ENCODE results near the gene OR56A1.

The OR56A1 gene

GRCh38 chr11:6006846-6007245 lies 23.7 kb downstream of the OR56A1 start, which contains the start of gene OR56A4:
TSS of gene OR56A4 (minus strand) at chr11:6006946. CDS start at chr11:6002992, 3,954 bp downstream.
- H3K9me2 ChIP-seq (replicated peaks; ENCODE audit: low read depth, low read length), result no peaks in the 10 kb centered on the region
- H2AFZ ChIP-seq (ENCODE audit: low read length), result no peak within 1 kb of the TSS
- no peaks in the 10 kb centered on the region for H4K20me1 ChIP-seq (ENCODE audit: insufficient read depth, low read length, poor library complexity, severe bottlenecking)
- H3K4me2 ChIP-seq (ENCODE audit: low read depth, low read length, poor library complexity, severe bottlenecking), result no peak within 1 kb of the TSS
- H3K4me1 ChIP-seq (ENCODE audit: insufficient read depth, low read length, poor library complexity, severe bottlenecking), result no peaks in the 10 kb centered on the region
- no peaks in the 10 kb centered on the region for H3F3A ChIP-seq (ENCODE audit: low read depth)
- no peak within 1 kb of the TSS for H3K4me3 ChIP-seq (ENCODE audit: low read length, poor library complexity, severe bottlenecking)
- no peaks in the 10 kb centered on the region for H3K79me2 ChIP-seq (ENCODE audit: insufficient read depth, low read length)
- H3K9ac ChIP-seq (ENCODE audit: low read depth, low read length, poor library complexity, severe bottlenecking), result no peak within 1 kb of the TSS
- TF ChIP-seq EZH2phosphoT487 (IDR thresholded peaks at IDR 0.05; ENCODE audit: borderline replicate concordance), result no peak
- H3K27me3 ChIP-seq (ENCODE audit: insufficient read depth, low read length, poor library complexity, severe bottlenecking), result no peaks in the 10 kb centered on the region
- no peaks in the 10 kb centered on the region for H3K36me3 ChIP-seq (ENCODE audit: insufficient read depth, low read length)
- H3K9me3 ChIP-seq (ENCODE audit: insufficient read depth, low read depth, low read length), result no peaks in the 10 kb centered on the region

GRCh38 chr11:6006395-6006794 lies 24.2 kb downstream of the OR56A1 start:
- Histone ChIP-seq H3K36me3 (ENCODE audit: insufficient read depth, low read length) (no peaks in the 10 kb centered on the region), H4K20me1 (ENCODE audit: insufficient read depth, low read length, poor library complexity, severe bottlenecking) (no peaks in the 10 kb centered on the region), H3K9ac (ENCODE audit: low read depth, low read length, poor library complexity, severe bottlenecking) (no peak overlapping the region), H3K4me1 (ENCODE audit: insufficient read depth, low read length, poor library complexity, severe bottlenecking) (no peaks in the 10 kb centered on the region), H3K79me2 (ENCODE audit: insufficient read depth, low read length) (no peaks in the 10 kb centered on the region), H3F3A (ENCODE audit: low read depth) (no peaks in the 10 kb centered on the region), H3K9me3 (ENCODE audit: insufficient read depth, low read depth, low read length) (no peaks in the 10 kb centered on the region), H3K4me2 (ENCODE audit: low read depth, low read length, poor library complexity, severe bottlenecking) (no peak overlapping the region), H3K27me3 (ENCODE audit: insufficient read depth, low read length, poor library complexity, severe bottlenecking) (no peaks in the 10 kb centered on the region), H2AFZ (ENCODE audit: low read length) (no peak overlapping the region), H3K4me3 (ENCODE audit: low read length, poor library complexity, severe bottlenecking) (no peak overlapping the region), H3K9me2 (replicated peaks; ENCODE audit: low read depth, low read length) (no peaks in the 10 kb centered on the region)
- no peak for TF ChIP-seq EZH2phosphoT487 (IDR thresholded peaks at IDR 0.05; ENCODE audit: borderline replicate concordance)
- TF ChIP-seq, protein P1, sequence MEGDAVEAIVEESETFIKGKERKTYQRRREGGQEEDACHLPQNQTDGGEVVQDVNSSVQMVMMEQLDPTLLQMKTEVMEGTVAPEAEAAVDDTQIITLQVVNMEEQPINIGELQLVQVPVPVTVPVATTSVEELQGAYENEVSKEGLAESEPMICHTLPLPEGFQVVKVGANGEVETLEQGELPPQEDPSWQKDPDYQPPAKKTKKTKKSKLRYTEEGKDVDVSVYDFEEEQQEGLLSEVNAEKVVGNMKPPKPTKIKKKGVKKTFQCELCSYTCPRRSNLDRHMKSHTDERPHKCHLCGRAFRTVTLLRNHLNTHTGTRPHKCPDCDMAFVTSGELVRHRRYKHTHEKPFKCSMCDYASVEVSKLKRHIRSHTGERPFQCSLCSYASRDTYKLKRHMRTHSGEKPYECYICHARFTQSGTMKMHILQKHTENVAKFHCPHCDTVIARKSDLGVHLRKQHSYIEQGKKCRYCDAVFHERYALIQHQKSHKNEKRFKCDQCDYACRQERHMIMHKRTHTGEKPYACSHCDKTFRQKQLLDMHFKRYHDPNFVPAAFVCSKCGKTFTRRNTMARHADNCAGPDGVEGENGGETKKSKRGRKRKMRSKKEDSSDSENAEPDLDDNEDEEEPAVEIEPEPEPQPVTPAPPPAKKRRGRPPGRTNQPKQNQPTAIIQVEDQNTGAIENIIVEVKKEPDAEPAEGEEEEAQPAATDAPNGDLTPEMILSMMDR (conservative IDR thresholded peaks at IDR 0.05; ENCODE audit: low read length), result no peak

DNA sequence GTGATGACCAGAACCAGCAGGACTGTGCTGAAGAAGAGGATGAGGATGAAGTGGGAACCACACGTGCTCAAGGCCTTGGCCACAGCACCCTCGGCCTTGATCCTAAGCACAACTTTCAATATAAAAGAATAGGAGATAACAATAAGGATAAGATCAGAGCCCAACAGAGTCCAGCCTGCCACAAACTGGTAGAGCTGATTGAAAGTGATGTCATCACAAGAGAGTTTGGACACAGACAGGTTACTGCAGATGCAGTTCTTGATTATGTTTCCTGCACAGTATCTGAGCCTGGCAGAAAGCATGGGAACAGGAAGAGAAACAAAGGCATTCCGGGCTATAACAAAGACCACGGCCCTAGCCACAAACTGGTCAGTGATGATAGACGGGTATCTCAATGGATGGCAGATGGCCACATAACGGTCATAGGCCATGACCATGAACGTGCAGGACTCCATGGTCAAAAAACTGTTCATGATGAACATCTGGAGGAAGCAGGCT lies 28.3 kb downstream of the OR56A1 start:
- Histone ChIP-seq H4K20me1 (ENCODE audit: insufficient read depth, low read length, poor library complexity, severe bottlenecking) (no peaks in the 10 kb centered on the region), H3K4me3 (ENCODE audit: low read length, poor library complexity, severe bottlenecking) (no peak overlapping the region), H3K27me3 (ENCODE audit: insufficient read depth, low read length, poor library complexity, severe bottlenecking) (no peaks in the 10 kb centered on the region), H3K9ac (ENCODE audit: low read depth, low read length, poor library complexity, severe bottlenecking) (no peak overlapping the region), H3K79me2 (ENCODE audit: insufficient read depth, low read length) (no peaks in the 10 kb centered on the region), H3K9me3 (ENCODE audit: insufficient read depth, low read depth, low read length) (no peaks in the 10 kb centered on the region), H3K4me2 (ENCODE audit: low read depth, low read length, poor library complexity, severe bottlenecking) (no peak overlapping the region), H3K36me3 (ENCODE audit: insufficient read depth, low read length) (no peaks in the 10 kb centered on the region), H3K4me1 (ENCODE audit: insufficient read depth, low read length, poor library complexity, severe bottlenecking) (no peaks in the 10 kb centered on the region), H2AFZ (ENCODE audit: low read length) (no peak overlapping the region), H3K9me2 (replicated peaks; ENCODE audit: low read depth, low read length) (no peaks in the 10 kb centered on the region), H3F3A (ENCODE audit: low read depth) (no peaks in the 10 kb centered on the region)
- TF ChIP-seq, protein P1 (conservative IDR thresholded peaks at IDR 0.05; ENCODE audit: low read length), result no peak
- no peak for TF ChIP-seq EZH2phosphoT487 (IDR thresholded peaks at IDR 0.05; ENCODE audit: borderline replicate concordance)

GRCh38 chr11:5994791-5995190 lies 35.8 kb downstream of the OR56A1 start:
- Histone ChIP-seq H3K27me3 (ENCODE audit: insufficient read depth, low read length, poor library complexity, severe bottlenecking) (no peaks in the 10 kb centered on the region), H2AFZ (ENCODE audit: low read length) (no peak overlapping the region), H3F3A (ENCODE audit: low read depth) (no peaks in the 10 kb centered on the region), H3K4me1 (ENCODE audit: insufficient read depth, low read length, poor library complexity, severe bottlenecking) (no peaks in the 10 kb centered on the region), H3K9me2 (replicated peaks; ENCODE audit: low read depth, low read length) (no peaks in the 10 kb centered on the region), H3K9me3 (ENCODE audit: insufficient read depth, low read depth, low read length) (no peaks in the 10 kb centered on the region), H3K4me2 (ENCODE audit: low read depth, low read length, poor library complexity, severe bottlenecking) (no peak overlapping the region), H3K4me3 (ENCODE audit: low read length, poor library complexity, severe bottlenecking) (no peak overlapping the region), H4K20me1 (ENCODE audit: insufficient read depth, low read length, poor library complexity, severe bottlenecking) (no peaks in the 10 kb centered on the region), H3K79me2 (ENCODE audit: insufficient read depth, low read length) (no peaks in the 10 kb centered on the region), H3K36me3 (ENCODE audit: insufficient read depth, low read length) (no peaks in the 10 kb centered on the region), H3K9ac (ENCODE audit: low read depth, low read length, poor library complexity, severe bottlenecking) (no peak overlapping the region)
- TF ChIP-seq, protein P1 (conservative IDR thresholded peaks at IDR 0.05; ENCODE audit: low read length), result no peak
- TF ChIP-seq EZH2phosphoT487 (IDR thresholded peaks at IDR 0.05; ENCODE audit: borderline replicate concordance), result no peak
